ENCODE data around the gene FAM170A. TPM values are rescaled to one million over a fixed set of nuclear protein-coding genes. Genes with fewer than 3 reads are reported as not detected.

FAM170A gene
- total RNA-seq, 4 donors from 2014 or later, result not detected

- no peak for TF ChIP-seq POLR2A (IDR thresholded peaks at IDR 0.05)
- no peak for TF ChIP-seq CTCF (IDR thresholded peaks at IDR 0.05 in 4 of 5, conservative IDR thresholded peaks at IDR 0.05 in 1 of 5)
- Histone ChIP-seq H3K4me1 (no peaks in the 10 kb centered on the region), H3K27me3 (peaks cover 0 to 2% (median 0%) of the 10 kb centered on the region in 3 donors), H3K9me3 (no peaks in the 10 kb centered on the region), H3K4me3 (no peak overlapping the region), H3K36me3 (no peaks in the 10 kb centered on the region), H3K27ac (no peak overlapping the region)
- intact Hi-C loops (cut with DNase I; ENCODE audit: low total_unique reads), result no loop called here
- ATAC-seq (no peak), DNase-seq (no peak)
- in situ Hi-C loops (cut with MboI; ENCODE audit: low sequenced_read_pairs in 4 of 4), result no loop called here
Measured at GRCh38 chr5:119680080-119680479, 50.7 kb downstream of the FAM170A start.

GRCh38 chr5:119681734-119682133 lies 52.4 kb downstream of the FAM170A start:
- Histone ChIP-seq H3K36me3 (no peaks in the 10 kb centered on the region), H3K9me3 (no peaks in the 10 kb centered on the region), H3K4me1 (no peaks in the 10 kb centered on the region), H3K27me3 (peaks cover 0 to 2% (median 0%) of the 10 kb centered on the region in 3 donors), H3K4me3 (no peak overlapping the region), H3K27ac (no peak overlapping the region)
- in situ Hi-C loops (cut with MboI; ENCODE audit: low sequenced_read_pairs in 4 of 4) (no loop called here), intact Hi-C loops (cut with DNase I; ENCODE audit: low total_unique reads) (no loop called here)
- no peak for TF ChIP-seq CTCF (IDR thresholded peaks at IDR 0.05 in 4 of 5, conservative IDR thresholded peaks at IDR 0.05 in 1 of 5)
- no peak for TF ChIP-seq POLR2A (IDR thresholded peaks at IDR 0.05)
- DNase-seq (no peak), ATAC-seq (no peak)

- TF ChIP-seq POLR2A (IDR thresholded peaks at IDR 0.05) (no peak), CTCF (IDR thresholded peaks at IDR 0.05 in 4 of 5, conservative IDR thresholded peaks at IDR 0.05 in 1 of 5) (no peak)
- intact Hi-C loops (cut with DNase I; ENCODE audit: low total_unique reads), result no loop called here
- Histone ChIP-seq H3K27me3 (peaks cover 0 to 2% (median 0%) of the 10 kb centered on the region in 3 donors), H3K36me3 (no peaks in the 10 kb centered on the region), H3K4me3 (no peak overlapping the region), H3K4me1 (no peaks in the 10 kb centered on the region), H3K9me3 (no peaks in the 10 kb centered on the region), H3K27ac (no peak overlapping the region)
- DNase-seq (no peak), ATAC-seq (no peak)
- in situ Hi-C loops (cut with MboI; ENCODE audit: low sequenced_read_pairs in 4 of 4), result no loop called here
Measured at GRCh38 chr5:119682372-119682771, 53.0 kb downstream of the FAM170A start.

Other genes starting within 250 kb of the FAM170A start
- 100 to 1,000 TPM in 1 of 4 donors, 10 to 100 TPM in 3; 60.9 to 200 (median 83.1) TPM for gene HSD17B4, start 177.1 kb upstream of the FAM170A start, total RNA-seq